Tibial nerve (tissue), 4 donors: ENCODE results near the gene PRKCE. TPM values are rescaled to one million over a fixed set of nuclear protein-coding genes. Genes with fewer than 3 reads are reported as not detected.

Experiments
- DNase-seq, 2 donors: peaks; one replicate each; pipeline ENCODE4 v3.0.0-alpha.2; 2019; ENCODE audit warnings: low spot score in 2 of 2
- H3K27ac ChIP-seq, 4 donors: fragments of 200-600 bp; sonication (generic) in 3 of 4; one replicate each; pipeline ENCODE4 v1.5.1; 2017 to 2019; ENCODE audit warnings: mild to moderate bottlenecking in 1 of 4
- H3K27me3 ChIP-seq, 2 donors: fragments of 200-600 bp; sonication (generic) in 1 of 2; one replicate each; pipeline versions ENCODE4 v1.5.1 to v1.6.0; 2017 to 2019
- H3K36me3 ChIP-seq, 3 donors: fragments of 200-600 bp; sonication (generic); one replicate each; pipeline ENCODE4 v1.5.1; 2018 to 2019
- H3K4me1 ChIP-seq, 4 donors: fragments of 200-600 bp; sonication (generic) in 3 of 4; one replicate each; pipeline ENCODE4 v1.5.1; 2017 to 2019
- H3K4me3 ChIP-seq, 4 donors: fragments of 200-600 bp; sonication (generic) in 3 of 4; one replicate each; pipeline ENCODE4 v1.5.1; 2017 to 2019; ENCODE audit warnings: mild to moderate bottlenecking in 1 of 4, moderate library complexity in 1 of 4
- H3K9me3 ChIP-seq, 4 donors: fragments of 200-600 bp; sonication (generic) in 3 of 4; one replicate each; pipeline ENCODE4 v1.5.1; 2017 to 2019
- CTCF ChIP-seq, 5 experiments: fragments of 200-600 bp in 3 of 5; fragments of 450-650 bp in 2 of 5; sonication (generic) in 3 of 5; IDR thresholded peaks; one replicate each; pipeline ENCODE4 v1.5.1; 2016 to 2019; ENCODE audit warnings: antibody characterized with exemption in 5 of 5, mild to moderate bottlenecking in 3 of 5, moderate library complexity in 2 of 5
- EP300 ChIP-seq, 2 donors: sonication (generic); formaldehyde crosslinking; IDR thresholded peaks; one replicate each; pipeline ENCODE4 v1.6.1; 2017; ENCODE audit warnings: antibody characterized with exemption in 2 of 2, mild to moderate bottlenecking in 1 of 2
- POLR2A ChIP-seq, 2 donors: fragments of 450-650 bp; IDR thresholded peaks; one replicate each; pipeline ENCODE4 v1.6.1; 2017; ENCODE audit warnings: antibody characterized with exemption in 2 of 2, mild to moderate bottlenecking in 2 of 2, moderate library complexity in 2 of 2
- WGBS, 2 donors: methylation state at CpG; one replicate each; pipeline ENCODE4 v1.1.5; 2018; 5-methylcytosine and 5-hydroxymethylcytosine counted together
- total RNA-seq, 4 donors: library from RNA; depleted of rRNA; stranded (reverse); fragments of >200 nt; gene quantifications; one replicate each; pipeline ENCODE4 v1.1.0, GENCODE V29; 2016

Gene PRKCE
- total RNA-seq, 4 donors from 2014 or later = 14.4 to 22.4 (median 17.9) TPM

GRCh38 chr2:46227674-46228289, 576.3 kb downstream of the PRKCE start:
- Histone ChIP-seq H3K4me1 (peaks cover 0 to 5% (median 0%) of the 10 kb centered on the region in 4 donors), H3K9me3 (peaks cover 0 to 4% (median 0%) of the 10 kb centered on the region in 4 donors), H3K4me3 (no peak overlapping the region), H3K36me3 (no peaks in the 10 kb centered on the region), H3K27me3 (no peaks in the 10 kb centered on the region), H3K27ac (no peak overlapping the region)
- DNase-seq = no peak
- TF ChIP-seq CTCF (IDR thresholded peaks at IDR 0.05) = no peak
- TF ChIP-seq POLR2A (IDR thresholded peaks at IDR 0.05) = no peak
- TF ChIP-seq EP300 (IDR thresholded peaks at IDR 0.05) = no peak
- WGBS, 2 donors = 69 to 74% methylated on average over 7 of the region's 7 CpGs

- Histone ChIP-seq H3K4me1 (peaks cover 0 to 5% (median 0%) of the 10 kb centered on the region in 4 donors), H3K4me3 (no peak overlapping the region), H3K9me3 (peaks cover 0 to 4% (median 0%) of the 10 kb centered on the region in 4 donors), H3K36me3 (no peaks in the 10 kb centered on the region), H3K27ac (no peak overlapping the region), H3K27me3 (no peaks in the 10 kb centered on the region)
- no peak for TF ChIP-seq CTCF (IDR thresholded peaks at IDR 0.05)
- TF ChIP-seq POLR2A (IDR thresholded peaks at IDR 0.05) = no peak
- TF ChIP-seq EP300 (IDR thresholded peaks at IDR 0.05) = no peak
- DNase-seq = no peak
- WGBS, 2 donors = 66 to 77% methylated on average over 11 of the region's 11 CpGs
These were observed 577.9 kb downstream of the PRKCE start for GRCh38 chr2:46229134-46230063.

- H3K27me3 ChIP-seq = no peaks in the 10 kb centered on the region
- no peak overlapping the region for H3K27ac ChIP-seq
- H3K36me3 ChIP-seq = no peaks in the 10 kb centered on the region
- TF ChIP-seq CTCF (IDR thresholded peaks at IDR 0.05) (peak in 1 of 5 experiments; percentile 12), POLR2A (IDR thresholded peaks at IDR 0.05) (no peak), EP300 (IDR thresholded peaks at IDR 0.05) (no peak)
- no peak overlapping the region for H3K4me3 ChIP-seq
- DNase-seq = no peak
- peaks cover 0 to under 1% (median 0%) of the 10 kb centered on the region in 4 donors for H3K9me3 ChIP-seq
- WGBS, 2 donors = 77 to 80% methylated on average over 6 of the region's 6 CpGs
- peaks cover 0 to 5% (median 0%) of the 10 kb centered on the region in 4 donors for H3K4me1 ChIP-seq
These were observed 578.7 kb downstream of the PRKCE start for GRCh38 chr2:46230115-46230571.

- H3K4me1 ChIP-seq = peaks cover 0 to 3% (median 0%) of the 10 kb centered on the region in 4 donors
- DNase-seq = no peak
- 76 to 81% methylated on average over 4 of the region's 4 CpGs for WGBS, 2 donors
- TF ChIP-seq POLR2A (IDR thresholded peaks at IDR 0.05) = no peak
- TF ChIP-seq EP300 (IDR thresholded peaks at IDR 0.05) = no peak
- no peak for TF ChIP-seq CTCF (IDR thresholded peaks at IDR 0.05)
- no peak overlapping the region for H3K4me3 ChIP-seq
- H3K36me3 ChIP-seq = no peaks in the 10 kb centered on the region
- no peak overlapping the region for H3K27ac ChIP-seq
- H3K27me3 ChIP-seq = no peaks in the 10 kb centered on the region
- H3K9me3 ChIP-seq = no peaks in the 10 kb centered on the region
These were observed 579.4 kb downstream of the PRKCE start for GRCh38 chr2:46230677-46231425.
